Stimulated activated CD8-positive, alpha-beta memory T cell treated with anti-CD3 and anti-CD28 coated beads, Interleukin-7, amount 100 ng/mL, for 48 hours (primary cell): ENCODE results near the gene TLR5.

Experiments used
- DNase-seq, 2 donors: peaks; one replicate each; pipeline ENCODE4 v3.0.0-alpha.2; 2020; ENCODE audit warnings: low read depth in 1 of 2; ENCODE audit errors: extremely low read depth in 1 of 2

The TLR5 gene

DNA sequence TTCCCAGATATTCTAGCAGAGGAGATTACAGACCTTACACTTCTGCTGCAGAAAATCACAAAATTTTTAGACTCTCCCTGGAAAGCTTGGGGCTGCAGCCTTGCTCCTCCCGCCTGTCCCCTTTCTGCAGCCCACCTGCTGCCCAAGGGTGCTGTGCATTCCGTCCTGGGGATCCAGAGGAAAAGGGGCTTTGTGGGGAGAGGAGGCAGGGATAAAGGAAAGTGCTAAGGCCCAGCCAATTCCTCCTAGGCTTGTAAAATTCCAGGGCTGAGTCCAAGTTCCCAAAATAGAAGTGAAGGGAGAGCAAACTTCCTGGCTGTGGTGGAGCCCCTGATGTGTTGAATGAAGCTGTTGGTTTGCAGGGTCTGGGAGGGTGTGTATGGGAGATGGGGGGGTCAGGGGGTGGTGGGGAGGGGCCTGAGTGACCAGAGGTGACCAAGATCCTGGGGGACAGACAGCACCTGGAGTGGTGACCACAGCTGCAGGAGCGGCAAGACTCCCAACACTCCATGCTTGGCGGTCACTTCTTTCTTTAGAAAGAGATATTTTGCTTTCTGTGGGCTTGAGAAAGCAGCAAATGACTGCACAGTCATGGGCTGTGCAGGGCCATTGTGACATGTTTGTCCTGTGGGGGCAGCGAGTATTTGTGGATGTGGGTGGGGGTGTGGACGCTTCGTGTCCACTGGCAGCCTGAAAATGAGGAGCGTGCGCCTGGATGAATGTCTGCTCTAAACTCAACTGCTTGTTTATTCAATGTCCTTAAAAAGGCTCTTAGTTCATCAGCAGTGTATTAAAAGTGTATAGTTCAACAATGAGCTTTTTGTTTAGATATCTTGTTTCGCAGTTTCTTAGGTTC is 68.4 kb downstream of the TLR5 start:
- DNase-seq, result no peak

DNA sequence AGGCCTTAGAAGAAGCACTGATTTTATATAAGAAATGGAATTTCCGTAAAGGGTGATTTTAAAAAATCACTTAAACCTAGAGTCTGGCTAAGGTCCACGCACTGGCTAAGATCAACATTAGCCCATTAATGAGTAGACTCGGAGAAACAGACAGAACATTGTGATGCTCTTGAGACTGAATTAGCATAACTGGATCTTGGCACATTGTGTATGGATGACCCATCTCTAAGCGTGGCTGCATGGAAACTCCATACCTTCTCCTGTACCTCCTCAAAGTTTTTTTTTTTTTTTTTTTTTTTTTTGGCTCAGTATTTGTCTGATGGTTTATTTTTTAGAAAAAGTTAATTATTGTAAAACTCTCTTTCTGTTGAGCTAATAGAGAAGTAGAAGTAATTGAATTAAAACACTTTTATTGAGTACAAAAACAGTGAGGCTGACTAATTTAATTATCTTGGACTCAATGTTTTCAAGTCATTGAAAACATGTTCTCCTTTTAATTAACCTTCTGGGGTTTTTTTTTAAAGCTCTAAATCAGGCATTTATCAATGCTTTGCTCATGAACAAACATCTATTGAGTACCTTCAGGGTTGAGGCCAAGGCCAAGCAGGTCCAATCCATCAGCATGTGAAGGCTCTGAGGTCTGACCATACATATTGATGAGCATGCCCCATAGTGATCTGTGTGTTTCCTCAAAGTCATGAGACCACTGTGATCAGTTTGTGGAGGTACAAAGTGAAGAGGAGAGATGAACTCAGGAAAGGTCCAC is 74.0 kb downstream of the TLR5 start:
- DNase-seq, result no peak

DNA sequence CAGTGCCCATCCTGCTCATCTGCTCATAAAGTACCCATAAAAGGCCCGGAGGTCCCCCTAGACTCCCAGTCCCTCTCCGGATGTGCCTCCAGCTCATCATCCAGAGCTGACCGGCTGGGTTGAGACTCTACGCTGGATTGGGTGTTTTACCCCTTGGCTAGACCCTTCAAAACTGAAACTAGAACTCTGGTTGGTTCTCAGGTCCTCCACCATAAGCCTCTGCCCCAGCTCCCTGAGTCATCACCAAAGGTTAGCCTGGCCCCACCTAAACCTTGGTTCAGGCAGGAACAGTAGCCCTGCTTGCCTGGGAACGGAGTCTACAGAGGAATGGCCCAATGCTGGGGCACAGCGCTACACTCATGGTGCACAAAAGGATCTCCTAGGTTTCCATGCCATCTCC is 75.1 kb downstream of the TLR5 start:
- no peak for DNase-seq

DNA sequence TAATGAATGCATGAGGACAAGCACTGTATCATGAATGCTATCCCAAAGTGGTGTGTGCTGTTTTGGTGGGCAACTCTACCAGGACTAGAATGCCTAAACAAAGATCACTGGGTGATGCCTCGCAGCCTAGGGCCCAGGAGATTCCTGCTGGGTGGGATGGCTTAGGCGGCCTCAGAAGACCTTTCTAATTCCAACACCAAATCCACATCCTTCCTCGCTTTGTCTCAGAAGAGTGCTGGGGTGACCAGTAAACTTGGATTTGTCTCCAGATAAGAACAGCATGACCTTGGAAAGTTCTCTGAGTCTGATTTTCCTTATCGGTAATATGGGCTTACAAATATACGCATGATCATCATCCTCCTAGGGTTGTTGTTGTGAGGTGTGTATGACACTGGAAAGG is 76.6 kb downstream of the TLR5 start:
- no peak for DNase-seq

DNA sequence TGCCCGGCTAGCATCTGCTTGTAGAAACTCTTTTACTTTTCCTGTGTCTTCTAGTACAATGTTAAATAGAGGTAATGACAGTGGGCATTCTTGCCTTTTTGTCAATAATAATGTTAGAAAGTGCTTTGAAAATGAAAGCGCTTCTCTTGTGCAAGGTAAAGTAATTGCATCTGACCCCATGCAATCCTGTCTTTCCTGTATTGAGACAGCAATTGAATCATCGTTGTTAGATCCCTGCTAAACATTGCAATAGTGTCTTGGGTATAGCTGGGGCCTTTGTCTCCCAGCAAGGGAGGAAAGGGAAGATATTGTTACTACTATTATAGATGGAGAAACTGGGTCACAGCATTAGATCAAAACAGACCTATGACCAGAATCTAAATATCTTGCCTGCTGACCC is 80.9 kb downstream of the TLR5 start:
- no peak for DNase-seq

DNA sequence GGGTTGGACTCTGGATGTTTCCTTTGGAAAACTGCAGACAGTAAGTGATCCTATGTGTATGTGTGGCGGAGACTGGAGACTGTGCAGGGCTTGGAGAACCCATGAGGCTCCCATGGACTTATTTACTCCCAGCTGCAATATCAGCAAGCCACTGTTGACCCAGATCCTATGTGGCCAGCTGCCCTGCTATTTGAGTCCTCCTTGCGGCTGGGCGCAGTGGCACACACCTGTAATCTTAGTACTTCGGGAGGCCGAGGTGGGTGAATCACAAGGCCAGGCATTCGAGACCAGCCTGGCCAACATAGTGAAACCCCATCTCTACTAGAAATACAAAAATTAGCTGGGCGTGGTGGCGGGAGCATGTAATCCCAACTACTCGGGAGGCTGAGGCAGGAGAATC is 83.5 kb downstream of the TLR5 start:
- DNase-seq, result no peak
